H9 (cell line): ENCODE data around the gene EOMES. TPM values are rescaled to one million over a fixed set of nuclear protein-coding genes. Genes with fewer than 3 reads are reported as not detected.

Experiments used
- DNase-seq: peaks from one replicate; pipeline ENCODE4 v3.0.0-alpha.2; 2017
- H2AFZ ChIP-seq: one replicate; pipeline ENCODE4 v1.6.1; 2013; ENCODE audit warnings: mild to moderate bottlenecking, low read length, control low read depth, moderate library complexity
- H2AK5ac ChIP-seq: 2 replicates; pipeline ENCODE4 v1.6.1; 2013; ENCODE audit warnings: low read length, control low read depth, mixed read lengths; ENCODE audit not compliant: insufficient read length
- H2BK120ac ChIP-seq: one replicate; pipeline ENCODE4 v1.6.1; 2013; ENCODE audit warnings: low read depth, mild to moderate bottlenecking, low read length, control low read depth, inconsistent platforms; ENCODE audit not compliant: poor library complexity, severe bottlenecking
- H2BK12ac ChIP-seq: 2 replicates; pipeline ENCODE4 v1.6.1; 2013; ENCODE audit warnings: low read length, control low read depth, mixed read lengths, low read depth; ENCODE audit not compliant: insufficient read length
- H2BK15ac ChIP-seq: 2 replicates; pipeline ENCODE4 v1.6.1; 2013; ENCODE audit warnings: low read depth, low read length, control low read depth
- H2BK20ac ChIP-seq: one replicate; pipeline ENCODE4 v1.6.1; 2013; ENCODE audit warnings: low read depth, mild to moderate bottlenecking, low read length, control low read depth, inconsistent platforms; ENCODE audit not compliant: poor library complexity, severe bottlenecking
- H2BK5ac ChIP-seq: 2 replicates; pipeline ENCODE4 v1.6.1; 2013; ENCODE audit warnings: low read length, control low read depth, mixed read lengths; ENCODE audit not compliant: insufficient read length
- H3K14ac ChIP-seq: 2 replicates; pipeline ENCODE4 v1.6.1; 2013; ENCODE audit warnings: low read length, control low read depth; ENCODE audit not compliant: insufficient read depth
- H3K18ac ChIP-seq: 2 replicates; pipeline ENCODE4 v1.6.1; 2013; ENCODE audit warnings: low read depth, mild to moderate bottlenecking, mixed read lengths, low read length, control low read depth; ENCODE audit not compliant: insufficient read length
- H3K23ac ChIP-seq: 2 replicates; pipeline ENCODE4 v1.6.1; 2013; ENCODE audit warnings: low read length, control low read depth, mixed read lengths, low read depth; ENCODE audit not compliant: insufficient read length
- H3K23me2 ChIP-seq: 2 replicates; pipeline ENCODE4 v1.6.1; 2013; ENCODE audit warnings: low read depth, mild to moderate bottlenecking, mixed read lengths, low read length, control low read depth; ENCODE audit not compliant: insufficient read length, poor library complexity, severe bottlenecking
- H3K27ac ChIP-seq: 2 replicates; pipeline ENCODE4 v1.5.1; 2013; ENCODE audit warnings: low read length, control low read depth, mixed read lengths, low read depth; ENCODE audit not compliant: insufficient read length
- H3K27me3 ChIP-seq: 2 replicates; pipeline ENCODE4 v1.6.1; 2013; ENCODE audit warnings: low read length, control low read depth, inconsistent platforms; ENCODE audit not compliant: insufficient read depth
- H3K4ac ChIP-seq: 2 replicates; pipeline ENCODE4 v1.6.1; 2013; ENCODE audit warnings: low read depth, mild to moderate bottlenecking, control low read depth, inconsistent platforms, low read length, moderate library complexity
- H3K4me1 ChIP-seq: 2 replicates; pipeline ENCODE4 v1.6.1; 2013; ENCODE audit warnings: low read length, control low read depth, inconsistent platforms; ENCODE audit not compliant: insufficient read depth
- H3K4me2 ChIP-seq: 2 replicates; pipeline ENCODE4 v1.6.1; 2013; ENCODE audit warnings: low read length, control low read depth, mixed read lengths; ENCODE audit not compliant: insufficient read length, insufficient read depth
- H3K56ac ChIP-seq: 2 replicates; pipeline ENCODE4 v1.6.1; 2013; ENCODE audit warnings: low read depth, mild to moderate bottlenecking, mixed read lengths, low read length, control low read depth; ENCODE audit not compliant: insufficient read length
- H3K79me1 ChIP-seq: 2 replicates; pipeline ENCODE4 v1.6.1; 2013; ENCODE audit warnings: low read depth, mild to moderate bottlenecking, moderate library complexity, low read length, control low read depth, inconsistent platforms; ENCODE audit not compliant: insufficient read depth, poor library complexity, severe bottlenecking
- H3K79me2 ChIP-seq: 2 replicates; pipeline ENCODE4 v1.6.1; 2013; ENCODE audit warnings: low read length, control low read depth, inconsistent platforms; ENCODE audit not compliant: insufficient read depth
- H3K9ac ChIP-seq: 2 replicates; pipeline ENCODE4 v1.6.1; 2013; ENCODE audit warnings: low read length, control low read depth, mixed read lengths; ENCODE audit not compliant: insufficient read length; ENCODE audit errors: extremely low read depth
- H3K9me3 ChIP-seq: one replicate; pipeline ENCODE4 v1.6.1; 2013; ENCODE audit warnings: low read depth, low read length, inconsistent platforms; ENCODE audit not compliant: control insufficient read depth
- H3T11ph ChIP-seq: one replicate; pipeline ENCODE4 v1.6.1; 2013; ENCODE audit warnings: mild to moderate bottlenecking, low read length, control low read depth, inconsistent platforms
- H4K20me1 ChIP-seq: one replicate; pipeline ENCODE4 v1.6.1; 2013; ENCODE audit not compliant: control insufficient read depth, insufficient read length, insufficient read depth
- H4K5ac ChIP-seq: 2 replicates; pipeline ENCODE4 v1.6.1; 2013; ENCODE audit warnings: low read depth, mild to moderate bottlenecking, mixed read lengths, low read length, control low read depth; ENCODE audit not compliant: insufficient read length
- H4K8ac ChIP-seq: replicated peaks from 2 replicates; pipeline ENCODE4 v1.6.1; 2013; ENCODE audit warnings: low read length, control low read depth, mixed read lengths, low read depth; ENCODE audit not compliant: insufficient read length
- H4K91ac ChIP-seq: 2 replicates; pipeline ENCODE4 v1.6.1; 2013; ENCODE audit warnings: low read depth, mild to moderate bottlenecking, moderate library complexity, mixed read lengths, low read length, control low read depth; ENCODE audit not compliant: insufficient read length
- H3K27ac Mint-ChIP-seq, 3 experiments: 2 replicates in 2 of 3; 3 replicates in 1 of 3; pipeline ENCODE4 v1.8.0; 2020 to 2021; ENCODE audit warnings: mixed read lengths in 3 of 3, mild to moderate bottlenecking in 1 of 3, moderate library complexity in 1 of 3
- H3K27me3 Mint-ChIP-seq: 2 replicates; pipeline ENCODE4 v1.8.0; 2021; ENCODE audit warnings: low read depth, mild to moderate bottlenecking, moderate library complexity, mixed read lengths
- H3K36me3 Mint-ChIP-seq, 3 experiments: 2 replicates in 2 of 3; 3 replicates in 1 of 3; pipeline ENCODE4 v1.8.0; 2020 to 2021; ENCODE audit warnings: low read depth in 3 of 3, mixed read lengths in 3 of 3; ENCODE audit not compliant: insufficient read depth in 1 of 3
- H3K4me1 Mint-ChIP-seq, 2 experiments: 2 replicates each; pipeline ENCODE4 v1.8.0; 2020; ENCODE audit warnings: mixed read lengths in 2 of 2
- H3K4me3 Mint-ChIP-seq, 2 experiments: 2 replicates in 1 of 2; 3 replicates in 1 of 2; pipeline ENCODE4 v1.8.0; 2020 to 2021; ENCODE audit warnings: mild to moderate bottlenecking in 2 of 2, mixed read lengths in 2 of 2, moderate library complexity in 1 of 2
- H3K9me3 Mint-ChIP-seq, 2 experiments: 2 replicates in 1 of 2; 3 replicates in 1 of 2; pipeline ENCODE4 v1.8.0; 2020; ENCODE audit warnings: mild to moderate bottlenecking in 2 of 2, mixed read lengths in 2 of 2, moderate library complexity in 1 of 2
- WGBS: extraction: QIAGEN DNeasy Blood & Tissue Kit; methylation state at CpG from one replicate; pipeline ENCODE4 v1.1.7; 2013; ENCODE audit warnings: missing lambda C conversion rate, low lambda C conversion rate, mixed read lengths; ENCODE audit not compliant: insufficient read length; ENCODE audit errors: extremely low coverage; 5-methylcytosine and 5-hydroxymethylcytosine counted together
- total RNA-seq: library from RNA; stranded (reverse); gene quantifications from 2 replicates; pipeline ENCODE4 v1.2.1, GENCODE V29; 2021
- TF ChIP-seq, protein P1 (sequence below): fragments of 200-600 bp; sonication (generic); conservative IDR thresholded peaks from 3 replicates; pipeline ENCODE4 v1.8.0; 2021; ENCODE audit warnings: antibody characterized with exemption, mild to moderate bottlenecking

Gene EOMES
- total RNA-seq, 1 experiment from 2014 or later, result 1.7 TPM

DNA sequence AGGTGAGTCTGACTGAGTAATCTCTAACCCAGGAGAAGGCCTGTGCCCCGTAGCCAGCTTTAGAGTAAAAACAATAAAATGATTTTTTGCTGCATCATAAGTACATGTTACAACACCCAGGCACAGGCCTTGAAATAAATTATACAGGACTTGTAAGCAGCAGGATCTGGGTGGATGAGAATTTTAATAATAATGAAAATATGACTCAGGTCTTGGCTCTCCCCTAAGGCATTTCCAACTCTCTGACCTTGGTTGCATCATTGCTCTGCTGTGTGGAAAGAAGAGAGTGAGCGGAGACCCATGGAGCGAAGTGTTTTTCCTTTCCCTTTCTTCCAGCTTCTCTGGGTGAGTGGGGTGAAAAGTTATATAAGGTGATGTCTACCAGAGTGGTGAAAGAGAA, 44.6 kb downstream of the EOMES start:
- no peaks in the 10 kb centered on the region for H3K9me3 ChIP-seq
- H3K27me3 ChIP-seq, result no peaks in the 10 kb centered on the region
- DNase-seq, result no peak
- H3K9me3 Mint-ChIP-seq, result no peaks in the 10 kb centered on the region
- H3K27me3 Mint-ChIP-seq, result no peaks in the 10 kb centered on the region
- H4K91ac ChIP-seq, result no peak overlapping the region
- no peak overlapping the region for H3K9ac ChIP-seq
- WGBS, result no CpG with 5 or more reads among the region's 3 CpGs
- H3K14ac ChIP-seq, result no peak overlapping the region
- H2BK120ac ChIP-seq, result no peak overlapping the region
- no peaks in the 10 kb centered on the region; the same call in 1 of the 2 replicates for H3K4me1 ChIP-seq
- peaks cover 3% of the 10 kb centered on the region for H3K23me2 ChIP-seq
- H3K4me2 ChIP-seq, result no peak overlapping the region
- H4K8ac ChIP-seq, result no peak overlapping the region
- no peak overlapping the region for H3T11ph ChIP-seq
- H3K4me1 Mint-ChIP-seq, result peaks cover 23 to 25% of the 10 kb centered on the region in 2 experiments
- no peaks in the 10 kb centered on the region for H3K79me1 ChIP-seq
- H3K23ac ChIP-seq, result no peak overlapping the region
- no peak overlapping the region for H2AK5ac ChIP-seq
- H4K20me1 ChIP-seq, result no peaks in the 10 kb centered on the region
- H2BK15ac ChIP-seq, result no peak overlapping the region
- H3K4me3 Mint-ChIP-seq, result no peak overlapping the region
- no peak overlapping the region for H2BK20ac ChIP-seq
- H2BK12ac ChIP-seq, result no peak overlapping the region
- H2AFZ ChIP-seq, result no peak overlapping the region
- no peak overlapping the region for H3K56ac ChIP-seq
- TF ChIP-seq, protein P1, sequence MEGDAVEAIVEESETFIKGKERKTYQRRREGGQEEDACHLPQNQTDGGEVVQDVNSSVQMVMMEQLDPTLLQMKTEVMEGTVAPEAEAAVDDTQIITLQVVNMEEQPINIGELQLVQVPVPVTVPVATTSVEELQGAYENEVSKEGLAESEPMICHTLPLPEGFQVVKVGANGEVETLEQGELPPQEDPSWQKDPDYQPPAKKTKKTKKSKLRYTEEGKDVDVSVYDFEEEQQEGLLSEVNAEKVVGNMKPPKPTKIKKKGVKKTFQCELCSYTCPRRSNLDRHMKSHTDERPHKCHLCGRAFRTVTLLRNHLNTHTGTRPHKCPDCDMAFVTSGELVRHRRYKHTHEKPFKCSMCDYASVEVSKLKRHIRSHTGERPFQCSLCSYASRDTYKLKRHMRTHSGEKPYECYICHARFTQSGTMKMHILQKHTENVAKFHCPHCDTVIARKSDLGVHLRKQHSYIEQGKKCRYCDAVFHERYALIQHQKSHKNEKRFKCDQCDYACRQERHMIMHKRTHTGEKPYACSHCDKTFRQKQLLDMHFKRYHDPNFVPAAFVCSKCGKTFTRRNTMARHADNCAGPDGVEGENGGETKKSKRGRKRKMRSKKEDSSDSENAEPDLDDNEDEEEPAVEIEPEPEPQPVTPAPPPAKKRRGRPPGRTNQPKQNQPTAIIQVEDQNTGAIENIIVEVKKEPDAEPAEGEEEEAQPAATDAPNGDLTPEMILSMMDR, result no peak
- H2BK5ac ChIP-seq, result no peak overlapping the region
- no peak overlapping the region for H4K5ac ChIP-seq
- no peak overlapping the region for H3K18ac ChIP-seq
- H3K36me3 Mint-ChIP-seq, result no peaks in the 10 kb centered on the region; a peak in 1 of 7 replicates
- no peaks in the 10 kb centered on the region for H3K79me2 ChIP-seq
- peak overlapping the region in 1 of 3 experiments; percentile 73; a peak in 1 of 7 replicates for H3K27ac Mint-ChIP-seq
- H3K27ac ChIP-seq, result no peak overlapping the region
- no peak overlapping the region for H3K4ac ChIP-seq
